ENCODE measurements around the gene DDTL.

DNA sequence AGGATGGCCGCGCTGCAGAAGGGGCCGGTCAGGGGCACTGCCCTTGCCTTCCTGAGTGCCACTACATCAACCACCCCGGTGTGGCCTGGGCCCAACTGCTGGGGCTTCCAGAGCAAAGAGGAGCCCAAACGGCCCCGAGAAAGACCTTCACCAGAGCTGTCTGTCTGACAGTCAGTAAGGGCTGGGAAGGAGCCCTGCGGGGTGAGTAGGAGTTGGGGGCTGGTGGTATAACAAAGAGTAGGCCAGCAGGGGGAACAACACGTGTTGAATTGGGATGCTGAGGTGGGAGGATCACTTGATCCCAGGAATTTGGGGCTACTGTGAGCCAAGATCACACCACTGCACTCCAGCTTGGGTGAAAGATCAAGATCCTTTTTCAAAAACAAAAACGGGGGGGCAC lies 34.6 kb downstream of the DDTL start:
- TF ChIP-seq CTBP1 (IDR thresholded peaks at IDR 0.05; ENCODE audit: borderline replicate concordance) (no peak), TARDBP (IDR thresholded peaks at IDR 0.05) (no peak), FOXK2 (IDR thresholded peaks at IDR 0.05) (no peak), FOXM1 (IDR thresholded peaks at IDR 0.05; ENCODE audit: borderline replicate concordance) (no peak), SUZ12 (IDR thresholded peaks at IDR 0.05) (no peak), ARNT (IDR thresholded peaks at IDR 0.05) (no peak)
- TF ChIP-seq, protein P1, sequence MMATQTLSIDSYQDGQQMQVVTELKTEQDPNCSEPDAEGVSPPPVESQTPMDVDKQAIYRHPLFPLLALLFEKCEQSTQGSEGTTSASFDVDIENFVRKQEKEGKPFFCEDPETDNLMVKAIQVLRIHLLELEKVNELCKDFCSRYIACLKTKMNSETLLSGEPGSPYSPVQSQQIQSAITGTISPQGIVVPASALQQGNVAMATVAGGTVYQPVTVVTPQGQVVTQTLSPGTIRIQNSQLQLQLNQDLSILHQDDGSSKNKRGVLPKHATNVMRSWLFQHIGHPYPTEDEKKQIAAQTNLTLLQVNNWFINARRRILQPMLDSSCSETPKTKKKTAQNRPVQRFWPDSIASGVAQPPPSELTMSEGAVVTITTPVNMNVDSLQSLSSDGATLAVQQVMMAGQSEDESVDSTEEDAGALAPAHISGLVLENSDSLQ (IDR thresholded peaks at IDR 0.05), result no peak
